SK-N-SH (cell line): ENCODE results near the gene SHCBP1. TPM values are rescaled to one million over a fixed set of nuclear protein-coding genes. Genes with fewer than 3 reads are reported as not detected.

ENCODE experiments used
- CTCF ChIA-PET: fragments of 300-600, 350-600 bp; formaldehyde crosslinking; extraction: SDS; loops from one replicate; lab custom pipeline; 2021; lab: Yijun Ruan, JAX
- POLR2A ChIA-PET: fragments of 350-600 bp; sonication (Branson Sonifier 250); formaldehyde crosslinking; extraction: SDS; loops from one replicate; lab custom pipeline; 2020; ENCODE audit warnings: antibody characterized with exemption, inconsistent platforms; lab: Yijun Ruan, JAX
- DNase-seq: peaks from one replicate; pipeline ENCODE4 v3.0.0; 2012
- H2AFZ ChIP-seq: fragments of 200-600 bp; sonication (generic); 2 replicates; pipeline ENCODE4 v1.8.1; 2016; ENCODE audit warnings: antibody characterized with exemption, mild to moderate bottlenecking, low read depth
- H3F3A ChIP-seq: fragments of 200-600 bp; sonication (generic); replicated peaks from 2 replicates; pipeline ENCODE3; 2016; ENCODE audit warnings: antibody characterized with exemption, mild to moderate bottlenecking; ENCODE audit not compliant: insufficient read depth
- H3K27ac ChIP-seq, 2 experiments: fragments of 200-500 bp in 1 of 2; fragments of 200-600 bp in 1 of 2; sonication (Bioruptor generic) in 1 of 2; sonication (generic), shearing (Covaris generic) in 1 of 2; 2 replicates each; pipeline versions ENCODE4 v1.5.1 to v1.6.1; 2014 to 2016; ENCODE audit warnings: low read depth in 2 of 2, inconsistent platforms in 1 of 2, low read length in 1 of 2, mild to moderate bottlenecking in 1 of 2, mixed read lengths in 1 of 2
- H3K27me3 ChIP-seq: fragments of 200-600 bp; sonication (generic), shearing (Covaris generic); 2 replicates; pipeline ENCODE4 v1.6.1; 2016; ENCODE audit warnings: mixed run types; ENCODE audit not compliant: insufficient read depth
- H3K36me3 ChIP-seq, 2 experiments: fragments of 200-500 bp in 1 of 2; fragments of 200-600 bp in 1 of 2; sonication (Bioruptor generic) in 1 of 2; sonication (generic) in 1 of 2; replicated peaks in 1 of 2; 2 replicates each; pipeline versions ENCODE3 to v1.5.1; 2014 to 2016; ENCODE audit warnings: low read length in 1 of 2, mild to moderate bottlenecking in 1 of 2; ENCODE audit not compliant: insufficient read depth in 2 of 2, control insufficient read depth in 1 of 2
- H3K4me1 ChIP-seq, 2 experiments: fragments of 200-500 bp in 1 of 2; fragments of 200-600 bp in 1 of 2; sonication (Bioruptor generic) in 1 of 2; sonication (generic), shearing (Covaris generic) in 1 of 2; 2 replicates each; pipeline versions ENCODE4 v1.5.1 to v1.6.1; 2014 to 2016; ENCODE audit warnings: low read depth in 1 of 2, low read length in 1 of 2, mixed run types in 1 of 2; ENCODE audit not compliant: insufficient read depth in 2 of 2, control insufficient read depth in 1 of 2
- H3K4me2 ChIP-seq: fragments of 200-600 bp; sonication (generic), shearing (Covaris generic); 2 replicates; pipeline ENCODE4 v1.6.1; 2017; ENCODE audit warnings: mixed run types
- H3K4me3 ChIP-seq, 2 experiments: fragments of 200-500 bp in 1 of 2; fragments of 200-600 bp in 1 of 2; sonication (Bioruptor generic) in 1 of 2; sonication (generic), shearing (Covaris generic) in 1 of 2; 2 replicates each; pipeline versions ENCODE4 v1.5.1 to v1.8.1; 2014 to 2016; ENCODE audit warnings: low read depth in 2 of 2, inconsistent platforms in 1 of 2, low read length in 1 of 2, mild to moderate bottlenecking in 1 of 2, mixed read lengths in 1 of 2, moderate library complexity in 1 of 2
- H3K79me2 ChIP-seq: fragments of 200-600 bp; sonication (generic); 2 replicates; pipeline ENCODE4 v1.8.1; 2017; ENCODE audit warnings: mild to moderate bottlenecking; ENCODE audit not compliant: insufficient read depth
- H3K9ac ChIP-seq: fragments of 200-600 bp; sonication (generic); 2 replicates; pipeline ENCODE4 v1.6.1; 2017; ENCODE audit warnings: mixed run types
- H3K9me2 ChIP-seq: fragments of 200-600 bp; sonication (generic); 2 replicates; pipeline ENCODE4 v1.6.1; 2017; ENCODE audit warnings: mixed run types
- H3K9me3 ChIP-seq: fragments of 200-600 bp; sonication (generic); 2 replicates; pipeline ENCODE4 v1.6.1; 2017; ENCODE audit warnings: mixed run types, mild to moderate bottlenecking, moderate library complexity
- H4K20me1 ChIP-seq: fragments of 200-600 bp; sonication (generic); 2 replicates; pipeline ENCODE4 v1.6.1; 2017; ENCODE audit warnings: mild to moderate bottlenecking, mixed run types; ENCODE audit not compliant: insufficient read depth
- CHD2 ChIP-seq: fragments of 150-350 bp; IDR thresholded peaks from 2 replicates; pipeline ENCODE4 v1.6.1; 2018; ENCODE audit warnings: low read length; ENCODE audit not compliant: partially characterized antibody
- CTCF ChIP-seq: fragments of 200-600 bp; sonication (generic); IDR thresholded peaks from 2 replicates; pipeline ENCODE4 v1.6.1; 2017; ENCODE audit warnings: antibody characterized with exemption, mild to moderate bottlenecking, moderate library complexity
- EP300 ChIP-seq, 2 experiments: IDR thresholded peaks; 2 replicates each; pipeline versions ENCODE4 v1.4.0 to v1.6.1; 2012; ENCODE audit warnings: borderline replicate concordance in 1 of 2, low read depth in 1 of 2, low read length in 1 of 2
- FOXM1 ChIP-seq: IDR thresholded peaks from 2 replicates; pipeline ENCODE4 v1.4.0; 2012; ENCODE audit warnings: low read depth, mild to moderate bottlenecking
- GABPA ChIP-seq: IDR thresholded peaks from 2 replicates; pipeline ENCODE4 v1.4.0; 2012; ENCODE audit warnings: low read depth, mild to moderate bottlenecking
- GATA2 ChIP-seq: sonication (generic); formaldehyde crosslinking; IDR thresholded peaks from 2 replicates; pipeline ENCODE4 v1.5.0; 2020; ENCODE audit warnings: mild to moderate bottlenecking, missing genetic modification reagents
- MXI1 ChIP-seq: IDR thresholded peaks from 2 replicates; pipeline ENCODE4 v1.6.1; 2012; ENCODE audit warnings: mild to moderate bottlenecking, low read depth, low read length, improper control_type of control experiment
- NFIC ChIP-seq: IDR thresholded peaks from 2 replicates; pipeline ENCODE4 v1.4.0; 2012; ENCODE audit warnings: borderline replicate concordance
- NRF1 ChIP-seq: IDR thresholded peaks from 2 replicates; pipeline ENCODE4 v1.6.1; 2012; ENCODE audit warnings: low read depth, mild to moderate bottlenecking, low read length
- PBX3 ChIP-seq: IDR thresholded peaks from 2 replicates; pipeline ENCODE4; 2012
- POLR2AphosphoS5 ChIP-seq: IDR thresholded peaks from 2 replicates; pipeline ENCODE4 v1.6.1; 2012; ENCODE audit warnings: low read depth, low read length
- RAD21 ChIP-seq: IDR thresholded peaks from 2 replicates; pipeline ENCODE4 v1.6.1; 2012; ENCODE audit warnings: mild to moderate bottlenecking, low read length
- REST ChIP-seq: IDR thresholded peaks from 2 replicates; pipeline ENCODE4 v1.6.1; 2012; ENCODE audit warnings: mild to moderate bottlenecking, low read depth, low read length, moderate library complexity
- RXRA ChIP-seq: IDR thresholded peaks from 2 replicates; pipeline ENCODE4 v1.4.0; 2012; ENCODE audit warnings: low read depth, mild to moderate bottlenecking, borderline replicate concordance
- TAF1 ChIP-seq: IDR thresholded peaks from 2 replicates; pipeline ENCODE4 v1.6.1; 2012; ENCODE audit warnings: low read depth, mild to moderate bottlenecking, low read length, moderate library complexity, borderline replicate concordance
- TCF12 ChIP-seq: IDR thresholded peaks from 2 replicates; pipeline ENCODE4 v1.4.0; 2012
- USF1 ChIP-seq: IDR thresholded peaks from 2 replicates; pipeline ENCODE4 v1.4.0; 2012; ENCODE audit warnings: low read depth, borderline replicate concordance
- USF2 ChIP-seq: fragments of 150-350 bp; IDR thresholded peaks from 2 replicates; pipeline ENCODE4 v1.6.1; 2017; ENCODE audit warnings: antibody characterized with exemption, low read length, low read depth, borderline replicate concordance
- YY1 ChIP-seq: IDR thresholded peaks from 2 replicates; pipeline ENCODE4 v1.4.0; 2012; ENCODE audit warnings: low read depth, mild to moderate bottlenecking
- WGBS: methylation state at CpG from one replicate; pipeline ENCODE4 v1.1.6; 2017; ENCODE audit warnings: low lambda C conversion rate; 5-methylcytosine and 5-hydroxymethylcytosine counted together
- polyA plus RNA-seq, 3 experiments: library from polyadenylated mRNA; depleted of rRNA; stranded (reverse); fragments of >200 nt; gene quantifications; 2 replicates each; pipeline ENCODE4 v1.2.3, GENCODE V29; 2012
- TF ChIP-seq, protein P1 (sequence below): fragments of 150-350 bp; IDR thresholded peaks from 2 replicates; pipeline ENCODE4 v1.6.1; 2016; ENCODE audit warnings: mild to moderate bottlenecking, low read depth, low read length
- TF ChIP-seq, protein P2 (sequence below): IDR thresholded peaks from 2 replicates; pipeline ENCODE4 v1.4.0; 2012; ENCODE audit warnings: low read depth, borderline replicate concordance

Gene SHCBP1
- polyA plus RNA-seq, 1 of the 3 experiments (the other 2 are of a cell fraction): 12.5 TPM

DNA sequence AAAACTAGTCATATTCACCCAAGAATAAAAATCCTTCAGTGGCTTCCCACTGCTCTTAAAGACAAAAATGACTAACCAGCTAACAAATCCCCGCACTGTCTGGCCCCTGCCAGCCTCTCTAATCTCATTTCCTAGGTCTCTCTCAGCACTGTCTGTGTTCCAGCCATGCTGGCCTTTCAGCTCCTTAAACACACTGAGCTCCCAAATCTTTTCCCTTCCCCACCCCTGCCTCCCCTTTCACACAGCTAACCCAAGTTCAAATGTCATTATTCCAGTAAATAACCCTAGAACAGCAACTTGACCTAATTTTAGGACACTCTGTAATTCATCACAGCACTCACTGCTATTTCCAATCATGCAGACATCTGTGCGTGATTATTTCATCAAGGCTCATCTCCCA is 7.8 kb downstream of the SHCBP1 start (continued):
- no peak for TF ChIP-seq CTCF
- no peak for TF ChIP-seq GATA2 (CRISPR knock-in tag)
- no peak for TF ChIP-seq MXI1
- no peak for TF ChIP-seq POLR2AphosphoS5
- TF ChIP-seq RXRA: no peak
- TF ChIP-seq TCF12: no peak
- no peak for TF ChIP-seq RAD21
- no peak for TF ChIP-seq USF1
- TF ChIP-seq CHD2: no peak

- Histone ChIP-seq H3K4me3 (no peak overlapping the region), H3K9me2 (no peaks in the 10 kb centered on the region), H3K36me3 (peaks cover 3 to 8% of the 10 kb centered on the region in 2 experiments), H4K20me1 (no peaks in the 10 kb centered on the region), H3K79me2 (peaks cover 15% of the 10 kb centered on the region; the same call in 1 of the 2 replicates), H3K4me1 (peaks cover 0 to 9% of the 10 kb centered on the region in 2 experiments; a peak in 1 of 4 replicates), H3K27ac (no peak overlapping the region), H3K9ac (no peak overlapping the region), H2AFZ (no peak overlapping the region), H3K4me2 (no peak overlapping the region), H3K9me3 (no peaks in the 10 kb centered on the region), H3K27me3 (no peaks in the 10 kb centered on the region), H3F3A (no peaks in the 10 kb centered on the region)
- WGBS: 62% methylated on average over 3 of the region's 3 CpGs
- CTCF ChIA-PET: no interaction called here
- no peak for DNase-seq
- POLR2A ChIA-PET: no interaction called here
- no peak for TF ChIP-seq RXRA
- no peak for TF ChIP-seq REST
- no peak for TF ChIP-seq PBX3
- no peak for TF ChIP-seq EP300 (IDR thresholded peaks at IDR 0.05; ENCODE audit: borderline replicate concordance in 1 of 2, low read depth in 1 of 2, low read length in 1 of 2)
- no peak for TF ChIP-seq MXI1
- TF ChIP-seq, protein P1, sequence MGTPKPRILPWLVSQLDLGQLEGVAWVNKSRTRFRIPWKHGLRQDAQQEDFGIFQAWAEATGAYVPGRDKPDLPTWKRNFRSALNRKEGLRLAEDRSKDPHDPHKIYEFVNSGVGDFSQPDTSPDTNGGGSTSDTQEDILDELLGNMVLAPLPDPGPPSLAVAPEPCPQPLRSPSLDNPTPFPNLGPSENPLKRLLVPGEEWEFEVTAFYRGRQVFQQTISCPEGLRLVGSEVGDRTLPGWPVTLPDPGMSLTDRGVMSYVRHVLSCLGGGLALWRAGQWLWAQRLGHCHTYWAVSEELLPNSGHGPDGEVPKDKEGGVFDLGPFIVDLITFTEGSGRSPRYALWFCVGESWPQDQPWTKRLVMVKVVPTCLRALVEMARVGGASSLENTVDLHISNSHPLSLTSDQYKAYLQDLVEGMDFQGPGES: no peak
- no peak for TF ChIP-seq TAF1
- no peak for TF ChIP-seq GABPA
- no peak for TF ChIP-seq NFIC
- no peak for TF ChIP-seq YY1
- no peak for TF ChIP-seq USF2
- TF ChIP-seq GATA2 (CRISPR knock-in tag): no peak
- TF ChIP-seq NRF1: no peak
- no peak for TF ChIP-seq FOXM1
- TF ChIP-seq, protein P2, sequence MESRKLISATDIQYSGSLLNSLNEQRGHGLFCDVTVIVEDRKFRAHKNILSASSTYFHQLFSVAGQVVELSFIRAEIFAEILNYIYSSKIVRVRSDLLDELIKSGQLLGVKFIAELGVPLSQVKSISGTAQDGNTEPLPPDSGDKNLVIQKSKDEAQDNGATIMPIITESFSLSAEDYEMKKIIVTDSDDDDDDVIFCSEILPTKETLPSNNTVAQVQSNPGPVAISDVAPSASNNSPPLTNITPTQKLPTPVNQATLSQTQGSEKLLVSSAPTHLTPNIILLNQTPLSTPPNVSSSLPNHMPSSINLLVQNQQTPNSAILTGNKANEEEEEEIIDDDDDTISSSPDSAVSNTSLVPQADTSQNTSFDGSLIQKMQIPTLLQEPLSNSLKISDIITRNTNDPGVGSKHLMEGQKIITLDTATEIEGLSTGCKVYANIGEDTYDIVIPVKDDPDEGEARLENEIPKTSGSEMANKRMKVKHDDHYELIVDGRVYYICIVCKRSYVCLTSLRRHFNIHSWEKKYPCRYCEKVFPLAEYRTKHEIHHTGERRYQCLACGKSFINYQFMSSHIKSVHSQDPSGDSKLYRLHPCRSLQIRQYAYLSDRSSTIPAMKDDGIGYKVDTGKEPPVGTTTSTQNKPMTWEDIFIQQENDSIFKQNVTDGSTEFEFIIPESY: no peak
Measured at GRCh38 chr16:46612121-46612520, 9.1 kb downstream of the SHCBP1 start.
